GM12878 (cell line): ENCODE measurements around the gene TIMD4. TPM values are rescaled to one million over a fixed set of nuclear protein-coding genes. Genes with fewer than 3 reads are reported as not detected.

ENCODE experiments used
- BACH1 ChIP-seq: fragments of 450-650 bp; IDR thresholded peaks from 2 replicates; pipeline ENCODE4 v1.6.1; 2017; ENCODE audit warnings: mild to moderate bottlenecking, borderline replicate concordance
- EP300 ChIP-seq, 2 experiments: fragments of 150-350 bp in 1 of 2; IDR thresholded peaks; 2 replicates each; pipeline ENCODE4 v1.6.1; 2011 to 2012; ENCODE audit warnings: low read depth in 2 of 2, low read length in 2 of 2, borderline replicate concordance in 1 of 2, improper control_type of control experiment in 1 of 2, inconsistent platforms in 1 of 2; ENCODE audit not compliant: control insufficient read depth in 1 of 2
- GATAD2B ChIP-seq: fragments of 450-650 bp; conservative IDR thresholded peaks from 2 replicates; pipeline ENCODE4 v1.6.1; 2017; ENCODE audit warnings: low read depth, mild to moderate bottlenecking, moderate library complexity
- JUND ChIP-seq: IDR thresholded peaks from 2 replicates; pipeline ENCODE4 v1.6.1; 2012; ENCODE audit warnings: low read depth, mild to moderate bottlenecking, low read length, improper control_type of control experiment, moderate library complexity
- KDM1A ChIP-seq: fragments of 200-600 bp; sonication (generic); IDR thresholded peaks from 2 replicates; pipeline ENCODE4 v1.6.1; 2016; ENCODE audit warnings: borderline replicate concordance
- MEF2B ChIP-seq: fragments of 450-650 bp; IDR thresholded peaks from 2 replicates; pipeline ENCODE4 v1.6.1; 2018; ENCODE audit warnings: mild to moderate bottlenecking, moderate library complexity; ENCODE audit not compliant: partially characterized antibody, poor library complexity, severe bottlenecking
- POLR2AphosphoS2 ChIP-seq: IDR thresholded peaks from 2 replicates; pipeline ENCODE4 v1.6.1; 2011; ENCODE audit warnings: low read depth, mild to moderate bottlenecking, low read length, improper control_type of control experiment, moderate library complexity
- SUZ12 ChIP-seq: fragments of 200-600 bp; sonication (generic); IDR thresholded peaks from one replicate; pipeline ENCODE4 v1.6.1; 2018; ENCODE audit warnings: antibody characterized with exemption, mild to moderate bottlenecking; ENCODE audit not compliant: unreplicated experiment
- TCF3 ChIP-seq: IDR thresholded peaks from 2 replicates; pipeline ENCODE4 v1.6.1; 2012; ENCODE audit warnings: low read depth, mild to moderate bottlenecking, low read length, borderline replicate concordance; ENCODE audit not compliant: insufficient read depth
- ZBED1 ChIP-seq: IDR thresholded peaks from 2 replicates; pipeline ENCODE4 v1.6.1; 2016; ENCODE audit warnings: borderline replicate concordance
- ZNF217 ChIP-seq: fragments of 450-650 bp; IDR thresholded peaks from 2 replicates; pipeline ENCODE4 v1.6.1; 2017; ENCODE audit warnings: antibody characterized with exemption, mild to moderate bottlenecking
- polyA plus RNA-seq, 11 experiments: library from polyadenylated mRNA; depleted of rRNA in 4 of 11; unstranded in 6 of 11; stranded (reverse) in 5 of 11; fragments of >200 nt; fragmentation: Nextera tagmentation in 4 of 11; fragmentation: Illumina TruSeq in 1 of 11; extraction: Ambion mirVana in 4 of 11; extraction: Trizol in 1 of 11; gene quantifications; 1 replicate in 1 of 11; 2 replicates in 10 of 11; pipeline versions ENCODE4 v1.2.1 to v1.2.3, GENCODE V29; 2011 to 2016; ENCODE audit warnings: inconsistent platforms in 2 of 11, missing spikeins in 2 of 11, low read depth in 1 of 11
- total RNA-seq, 4 experiments: library from RNA; depleted of rRNA in 3 of 4; stranded (reverse); fragments of >200 nt in 3 of 4; fragmentation: Illumina TruSeq in 1 of 4; extraction: Trizol in 1 of 4; gene quantifications; 2 replicates each; pipeline versions ENCODE4 v1.2.1 to v1.2.3, GENCODE V29; 2013 to 2021
- TF ChIP-seq, protein P1 (sequence below): fragments of 450-650 bp; IDR thresholded peaks from 2 replicates; pipeline ENCODE4 v1.6.1; 2017; ENCODE audit warnings: mild to moderate bottlenecking, moderate library complexity
- TF ChIP-seq, protein P2 (sequence below): fragments of 450-650 bp; IDR thresholded peaks from 2 replicates; pipeline ENCODE4 v1.6.1; 2017; ENCODE audit warnings: antibody characterized with exemption, mild to moderate bottlenecking, moderate library complexity
- TF ChIP-seq, protein P3 (sequence below): fragments of 450-650 bp; IDR thresholded peaks from 2 replicates; pipeline ENCODE4 v1.6.1; 2017; ENCODE audit warnings: low read depth, mild to moderate bottlenecking, moderate library complexity
- TF ChIP-seq, protein P4 (sequence below): fragments of 450-650 bp; IDR thresholded peaks from 2 replicates; pipeline ENCODE4 v1.6.1; 2017; ENCODE audit warnings: mild to moderate bottlenecking, moderate library complexity

Gene TIMD4
- total and polyA plus RNA-seq, 10 of the 15 experiments (the other 5 are each of a cell fraction or from before 2014, with no cell fraction given) = 1.3 to 15.4 (median 5.3) TPM

DNA sequence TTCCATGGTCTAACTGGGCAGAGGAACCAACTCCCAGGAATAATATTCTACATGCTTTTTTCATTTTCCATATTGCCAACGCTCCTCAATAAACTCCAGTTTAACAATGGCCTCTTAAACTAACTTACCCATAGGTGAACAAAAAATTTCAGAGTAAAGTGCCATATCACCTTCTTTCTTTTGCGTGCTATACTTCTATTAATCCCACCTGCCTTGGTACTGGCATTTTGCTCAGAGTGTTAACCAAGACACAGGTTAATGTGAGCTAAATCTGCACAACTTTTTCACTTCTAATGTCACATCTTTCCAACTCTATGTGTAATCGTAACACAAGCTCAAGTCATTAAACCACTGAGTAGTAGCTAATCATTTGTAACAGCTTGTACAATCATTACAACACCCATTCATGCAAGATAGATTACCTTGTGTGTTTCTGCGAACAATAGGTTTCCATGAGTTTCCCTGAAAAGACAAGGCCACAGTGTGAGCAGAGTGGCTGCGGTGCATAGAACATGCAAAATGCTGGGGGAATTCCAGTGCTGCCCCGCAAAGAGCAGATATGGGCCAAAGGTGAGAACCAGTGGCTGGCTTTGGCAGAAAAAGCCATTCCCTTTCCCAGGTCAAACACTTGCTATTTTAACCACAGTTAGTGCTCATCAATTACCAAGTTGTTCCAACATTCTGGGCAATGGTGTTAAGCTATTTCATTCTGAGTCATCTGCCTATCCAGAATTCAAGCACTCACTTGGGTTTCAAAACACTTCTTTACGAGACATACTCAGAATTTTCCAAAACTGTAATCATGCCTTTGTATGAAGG is 42.8 kb downstream of the TIMD4 start (continued):
- TF ChIP-seq ZNF217 = 0 out of 2 replicates have a peak, but pooled peaks have one; percentile 57
- 0 out of 2 replicates have a peak, but pooled peaks have one; percentile 61 for TF ChIP-seq BACH1
- peak; percentile 80 to 88; a peak in 3 of 4 replicates for TF ChIP-seq EP300 (IDR thresholded peaks at IDR 0.05; ENCODE audit: borderline replicate concordance in 1 of 2, control insufficient read depth in 1 of 2, low read depth in 2 of 2, low read length in 2 of 2)
- TF ChIP-seq, protein P1, sequence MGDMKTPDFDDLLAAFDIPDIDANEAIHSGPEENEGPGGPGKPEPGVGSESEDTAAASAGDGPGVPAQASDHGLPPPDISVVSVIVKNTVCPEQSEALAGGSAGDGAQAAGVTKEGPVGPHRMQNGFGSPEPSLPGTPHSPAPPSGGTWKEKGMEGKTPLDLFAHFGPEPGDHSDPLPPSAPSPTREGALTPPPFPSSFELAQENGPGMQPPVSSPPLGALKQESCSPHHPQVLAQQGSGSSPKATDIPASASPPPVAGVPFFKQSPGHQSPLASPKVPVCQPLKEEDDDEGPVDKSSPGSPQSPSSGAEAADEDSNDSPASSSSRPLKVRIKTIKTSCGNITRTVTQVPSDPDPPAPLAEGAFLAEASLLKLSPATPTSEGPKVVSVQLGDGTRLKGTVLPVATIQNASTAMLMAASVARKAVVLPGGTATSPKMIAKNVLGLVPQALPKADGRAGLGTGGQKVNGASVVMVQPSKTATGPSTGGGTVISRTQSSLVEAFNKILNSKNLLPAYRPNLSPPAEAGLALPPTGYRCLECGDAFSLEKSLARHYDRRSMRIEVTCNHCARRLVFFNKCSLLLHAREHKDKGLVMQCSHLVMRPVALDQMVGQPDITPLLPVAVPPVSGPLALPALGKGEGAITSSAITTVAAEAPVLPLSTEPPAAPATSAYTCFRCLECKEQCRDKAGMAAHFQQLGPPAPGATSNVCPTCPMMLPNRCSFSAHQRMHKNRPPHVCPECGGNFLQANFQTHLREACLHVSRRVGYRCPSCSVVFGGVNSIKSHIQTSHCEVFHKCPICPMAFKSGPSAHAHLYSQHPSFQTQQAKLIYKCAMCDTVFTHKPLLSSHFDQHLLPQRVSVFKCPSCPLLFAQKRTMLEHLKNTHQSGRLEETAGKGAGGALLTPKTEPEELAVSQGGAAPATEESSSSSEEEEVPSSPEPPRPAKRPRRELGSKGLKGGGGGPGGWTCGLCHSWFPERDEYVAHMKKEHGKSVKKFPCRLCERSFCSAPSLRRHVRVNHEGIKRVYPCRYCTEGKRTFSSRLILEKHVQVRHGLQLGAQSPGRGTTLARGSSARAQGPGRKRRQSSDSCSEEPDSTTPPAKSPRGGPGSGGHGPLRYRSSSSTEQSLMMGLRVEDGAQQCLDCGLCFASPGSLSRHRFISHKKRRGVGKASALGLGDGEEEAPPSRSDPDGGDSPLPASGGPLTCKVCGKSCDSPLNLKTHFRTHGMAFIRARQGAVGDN = peak; percentile 53; the same call in 1 of the 2 replicates
- peak; percentile 70; the same call in 1 of the 2 replicates for TF ChIP-seq JUND
- TF ChIP-seq, protein P2, sequence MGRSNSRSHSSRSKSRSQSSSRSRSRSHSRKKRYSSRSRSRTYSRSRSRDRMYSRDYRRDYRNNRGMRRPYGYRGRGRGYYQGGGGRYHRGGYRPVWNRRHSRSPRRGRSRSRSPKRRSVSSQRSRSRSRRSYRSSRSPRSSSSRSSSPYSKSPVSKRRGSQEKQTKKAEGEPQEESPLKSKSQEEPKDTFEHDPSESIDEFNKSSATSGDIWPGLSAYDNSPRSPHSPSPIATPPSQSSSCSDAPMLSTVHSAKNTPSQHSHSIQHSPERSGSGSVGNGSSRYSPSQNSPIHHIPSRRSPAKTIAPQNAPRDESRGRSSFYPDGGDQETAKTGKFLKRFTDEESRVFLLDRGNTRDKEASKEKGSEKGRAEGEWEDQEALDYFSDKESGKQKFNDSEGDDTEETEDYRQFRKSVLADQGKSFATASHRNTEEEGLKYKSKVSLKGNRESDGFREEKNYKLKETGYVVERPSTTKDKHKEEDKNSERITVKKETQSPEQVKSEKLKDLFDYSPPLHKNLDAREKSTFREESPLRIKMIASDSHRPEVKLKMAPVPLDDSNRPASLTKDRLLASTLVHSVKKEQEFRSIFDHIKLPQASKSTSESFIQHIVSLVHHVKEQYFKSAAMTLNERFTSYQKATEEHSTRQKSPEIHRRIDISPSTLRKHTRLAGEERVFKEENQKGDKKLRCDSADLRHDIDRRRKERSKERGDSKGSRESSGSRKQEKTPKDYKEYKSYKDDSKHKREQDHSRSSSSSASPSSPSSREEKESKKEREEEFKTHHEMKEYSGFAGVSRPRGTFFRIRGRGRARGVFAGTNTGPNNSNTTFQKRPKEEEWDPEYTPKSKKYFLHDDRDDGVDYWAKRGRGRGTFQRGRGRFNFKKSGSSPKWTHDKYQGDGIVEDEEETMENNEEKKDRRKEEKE = no peak
- TF ChIP-seq, protein P3, sequence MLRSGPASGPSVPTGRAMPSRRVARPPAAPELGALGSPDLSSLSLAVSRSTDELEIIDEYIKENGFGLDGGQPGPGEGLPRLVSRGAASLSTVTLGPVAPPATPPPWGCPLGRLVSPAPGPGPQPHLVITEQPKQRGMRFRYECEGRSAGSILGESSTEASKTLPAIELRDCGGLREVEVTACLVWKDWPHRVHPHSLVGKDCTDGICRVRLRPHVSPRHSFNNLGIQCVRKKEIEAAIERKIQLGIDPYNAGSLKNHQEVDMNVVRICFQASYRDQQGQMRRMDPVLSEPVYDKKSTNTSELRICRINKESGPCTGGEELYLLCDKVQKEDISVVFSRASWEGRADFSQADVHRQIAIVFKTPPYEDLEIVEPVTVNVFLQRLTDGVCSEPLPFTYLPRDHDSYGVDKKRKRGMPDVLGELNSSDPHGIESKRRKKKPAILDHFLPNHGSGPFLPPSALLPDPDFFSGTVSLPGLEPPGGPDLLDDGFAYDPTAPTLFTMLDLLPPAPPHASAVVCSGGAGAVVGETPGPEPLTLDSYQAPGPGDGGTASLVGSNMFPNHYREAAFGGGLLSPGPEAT = peak; percentile 99
- TF ChIP-seq, protein P4, sequence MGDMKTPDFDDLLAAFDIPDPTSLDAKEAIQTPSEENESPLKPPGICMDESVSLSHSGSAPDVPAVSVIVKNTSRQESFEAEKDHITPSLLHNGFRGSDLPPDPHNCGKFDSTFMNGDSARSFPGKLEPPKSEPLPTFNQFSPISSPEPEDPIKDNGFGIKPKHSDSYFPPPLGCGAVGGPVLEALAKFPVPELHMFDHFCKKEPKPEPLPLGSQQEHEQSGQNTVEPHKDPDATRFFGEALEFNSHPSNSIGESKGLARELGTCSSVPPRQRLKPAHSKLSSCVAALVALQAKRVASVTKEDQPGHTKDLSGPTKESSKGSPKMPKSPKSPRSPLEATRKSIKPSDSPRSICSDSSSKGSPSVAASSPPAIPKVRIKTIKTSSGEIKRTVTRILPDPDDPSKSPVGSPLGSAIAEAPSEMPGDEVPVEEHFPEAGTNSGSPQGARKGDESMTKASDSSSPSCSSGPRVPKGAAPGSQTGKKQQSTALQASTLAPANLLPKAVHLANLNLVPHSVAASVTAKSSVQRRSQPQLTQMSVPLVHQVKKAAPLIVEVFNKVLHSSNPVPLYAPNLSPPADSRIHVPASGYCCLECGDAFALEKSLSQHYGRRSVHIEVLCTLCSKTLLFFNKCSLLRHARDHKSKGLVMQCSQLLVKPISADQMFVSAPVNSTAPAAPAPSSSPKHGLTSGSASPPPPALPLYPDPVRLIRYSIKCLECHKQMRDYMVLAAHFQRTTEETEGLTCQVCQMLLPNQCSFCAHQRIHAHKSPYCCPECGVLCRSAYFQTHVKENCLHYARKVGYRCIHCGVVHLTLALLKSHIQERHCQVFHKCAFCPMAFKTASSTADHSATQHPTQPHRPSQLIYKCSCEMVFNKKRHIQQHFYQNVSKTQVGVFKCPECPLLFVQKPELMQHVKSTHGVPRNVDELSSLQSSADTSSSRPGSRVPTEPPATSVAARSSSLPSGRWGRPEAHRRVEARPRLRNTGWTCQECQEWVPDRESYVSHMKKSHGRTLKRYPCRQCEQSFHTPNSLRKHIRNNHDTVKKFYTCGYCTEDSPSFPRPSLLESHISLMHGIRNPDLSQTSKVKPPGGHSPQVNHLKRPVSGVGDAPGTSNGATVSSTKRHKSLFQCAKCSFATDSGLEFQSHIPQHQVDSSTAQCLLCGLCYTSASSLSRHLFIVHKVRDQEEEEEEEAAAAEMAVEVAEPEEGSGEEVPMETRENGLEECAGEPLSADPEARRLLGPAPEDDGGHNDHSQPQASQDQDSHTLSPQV = no peak
- no peak for TF ChIP-seq KDM1A
- no peak for TF ChIP-seq TCF3
- TF ChIP-seq ZBED1 = peak; percentile 57; the same call in 1 of the 2 replicates
- no peak for TF ChIP-seq POLR2AphosphoS2
- TF ChIP-seq SUZ12 = no peak
- peak; percentile 89 for TF ChIP-seq GATAD2B
- peak; percentile 70 for TF ChIP-seq MEF2B
